HEK293T (cell line): ENCODE results near the gene FSTL4.

ENCODE experiments used
- PKNOX1 ChIP-seq: fragments of 450-650 bp; IDR thresholded peaks from 2 replicates; pipeline ENCODE4 v1.6.1; 2016
- SUZ12 ChIP-seq: fragments of 450-650 bp; IDR thresholded peaks from 2 replicates; pipeline ENCODE4 v1.6.1; 2016; ENCODE audit warnings: mild to moderate bottlenecking

DNA sequence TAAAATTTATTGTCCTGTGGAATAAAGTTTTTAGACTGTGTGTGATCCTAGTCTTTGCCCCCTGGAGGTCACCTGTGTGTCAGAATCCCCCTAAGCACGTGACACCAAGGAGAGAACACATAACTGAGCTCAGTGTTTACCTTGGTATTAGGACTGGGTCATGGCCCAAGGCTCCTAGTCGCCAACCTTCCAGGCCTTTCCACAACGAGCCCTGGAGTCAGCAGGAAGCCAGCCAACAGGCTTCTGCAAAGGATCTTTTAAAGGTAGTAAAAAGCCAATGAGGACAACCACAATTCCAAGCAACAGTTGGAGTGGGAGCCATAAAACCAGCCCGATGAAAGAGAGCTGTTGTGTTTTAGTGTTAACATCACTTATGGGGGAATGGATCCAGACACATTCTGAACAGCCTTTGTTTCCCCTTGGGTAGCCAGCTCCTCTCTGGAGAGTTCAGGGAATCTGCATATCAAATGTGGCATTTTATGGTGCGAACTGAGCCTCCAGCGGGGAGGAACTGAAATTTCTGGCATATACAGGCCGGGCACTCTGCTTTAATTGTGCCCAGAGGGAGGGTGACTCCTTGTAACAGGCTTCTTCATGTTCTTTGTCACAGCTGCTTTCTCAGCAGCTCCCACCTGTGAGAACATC is 239.9 kb downstream of the FSTL4 start:
- TF ChIP-seq PKNOX1 (no peak), SUZ12 (no peak)
